AG04450 (cell line): ENCODE data around the gene LIPG. TPM values are rescaled to one million over a fixed set of nuclear protein-coding genes. Genes with fewer than 3 reads are reported as not detected.

Experiments
- CTCF ChIA-PET: fragments of 300-600, 350-600 bp; formaldehyde crosslinking; extraction: SDS; loops from one replicate; lab custom pipeline; 2022; ENCODE audit warnings: antibody characterized with exemption, inconsistent platforms; lab: Charles Lee
- POLR2A ChIA-PET: fragments of 350-600 bp; formaldehyde crosslinking; extraction: SDS; loops from one replicate; lab custom pipeline; 2021; ENCODE audit warnings: antibody characterized with exemption, inconsistent platforms; lab: Yijun Ruan, JAX
- DNase-seq: peaks from one replicate; pipeline ENCODE4 v3.0.0-alpha.2; 2011; ENCODE audit warnings: low read depth, low spot score
- H3K27ac ChIP-seq: one replicate; pipeline ENCODE4 v1.5.1; 2012; ENCODE audit warnings: low read depth, low read length, control low read depth
- H3K27me3 ChIP-seq: one replicate; pipeline ENCODE4 v1.6.0; 2012; ENCODE audit warnings: low read length; ENCODE audit not compliant: control insufficient read depth, insufficient read depth
- H3K4me3 ChIP-seq: 2 replicates; pipeline ENCODE4 v1.5.1; 2011; ENCODE audit warnings: mild to moderate bottlenecking, low read depth, low read length, control low read depth
- H3K9me3 ChIP-seq: 2 replicates; pipeline ENCODE4 v1.5.1; 2012; ENCODE audit warnings: low read length; ENCODE audit not compliant: control insufficient read depth, insufficient read depth
- CTCF ChIP-seq: IDR thresholded peaks from 2 replicates; pipeline ENCODE4 v1.5.1; 2011; ENCODE audit warnings: low read depth, low read length, control low read depth, inconsistent platforms
- polyA plus RNA-seq: library from polyadenylated mRNA; depleted of rRNA; stranded (reverse); fragments of >200 nt; gene quantifications from 2 replicates; pipeline ENCODE4 v1.2.3, GENCODE V29; 2011

LIPG gene
- polyA plus RNA-seq, 1 experiment, result 0.19 TPM

DNA sequence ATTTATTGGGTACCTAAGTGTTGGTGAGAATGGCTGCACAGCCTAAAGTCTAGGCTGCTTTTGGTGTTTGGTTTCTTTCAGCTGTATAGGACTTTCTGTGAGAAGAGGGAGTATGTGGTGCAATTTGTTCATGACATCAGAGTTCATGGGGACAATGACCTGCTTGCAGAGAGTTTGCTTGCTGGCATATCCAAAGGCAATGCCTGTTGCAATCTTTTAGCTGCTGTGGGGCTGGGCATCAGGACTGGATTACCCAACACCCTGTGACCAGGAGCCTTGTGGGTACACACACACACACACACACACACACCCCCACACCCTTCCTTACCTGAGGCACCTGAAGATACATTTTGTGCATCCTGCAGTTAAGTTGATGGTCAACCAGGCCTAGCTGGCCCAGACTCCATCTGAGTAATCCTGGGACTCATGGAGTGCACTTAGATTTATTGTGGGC lies 68.4 kb downstream of the LIPG start:
- Histone ChIP-seq H3K27me3 (peaks cover 53% of the 10 kb centered on the region), H3K4me3 (no peak overlapping the region), H3K9me3 (no peaks in the 10 kb centered on the region; the same call in 1 of the 2 replicates), H3K27ac (no peak overlapping the region)
- POLR2A ChIA-PET, result no interaction called here
- CTCF ChIA-PET, result interaction anchor here (0.9 kb wide), 1 partner anchor 73 kb away, joined by 3 read pairs; no protein-coding TSS in a partner anchor
- no peak for DNase-seq
- no peak for TF ChIP-seq CTCF

GRCh38 chr18:49631146-49631866 lies 69.4 kb downstream of the LIPG start:
- ChIA-PET CTCF (no interaction called here), POLR2A (no interaction called here)
- TF ChIP-seq CTCF, result no peak
- H3K9me3 ChIP-seq, result no peaks in the 10 kb centered on the region; the same call in 1 of the 2 replicates
- peaks cover 53% of the 10 kb centered on the region for H3K27me3 ChIP-seq
- H3K4me3 ChIP-seq, result no peak overlapping the region
- no peak for DNase-seq
- no peak overlapping the region for H3K27ac ChIP-seq

DNA sequence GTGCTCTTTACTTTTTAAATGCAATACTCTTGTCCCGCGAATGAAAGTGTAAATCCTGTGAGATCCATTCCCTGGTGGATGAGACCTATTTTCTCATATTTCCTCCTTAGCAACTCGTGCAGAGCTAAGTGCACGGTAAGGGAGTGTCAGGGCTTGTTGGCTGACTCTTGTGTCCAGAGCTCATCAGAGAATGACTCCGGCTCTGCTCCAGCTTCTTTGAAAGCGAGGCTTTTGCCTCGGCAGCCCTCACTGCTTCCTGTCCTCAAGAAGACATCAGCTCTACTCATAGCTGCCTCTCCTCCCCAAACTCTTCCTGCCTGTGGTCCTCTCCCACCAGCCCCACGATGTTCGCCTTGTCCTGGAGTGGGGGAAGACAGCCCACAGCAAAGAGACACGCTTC lies 70.7 kb downstream of the LIPG start:
- Histone ChIP-seq H3K27ac (no peak overlapping the region), H3K27me3 (peaks cover 51% of the 10 kb centered on the region), H3K4me3 (no peak overlapping the region), H3K9me3 (no peaks in the 10 kb centered on the region; the same call in 1 of the 2 replicates)
- no peak for TF ChIP-seq CTCF
- ChIA-PET CTCF (no interaction called here), POLR2A (no interaction called here)
- no peak for DNase-seq

- POLR2A ChIA-PET, result no interaction called here
- peaks cover 11% of the 10 kb centered on the region for H3K27me3 ChIP-seq
- no peak for DNase-seq
- H3K4me3 ChIP-seq, result no peak overlapping the region
- no peak overlapping the region for H3K27ac ChIP-seq
- H3K9me3 ChIP-seq, result no peaks in the 10 kb centered on the region
- CTCF ChIA-PET, result no interaction called here
- TF ChIP-seq CTCF, result no peak
These were observed 76.4 kb downstream of the LIPG start for GRCh38 chr18:49638209-49638785.

DNA sequence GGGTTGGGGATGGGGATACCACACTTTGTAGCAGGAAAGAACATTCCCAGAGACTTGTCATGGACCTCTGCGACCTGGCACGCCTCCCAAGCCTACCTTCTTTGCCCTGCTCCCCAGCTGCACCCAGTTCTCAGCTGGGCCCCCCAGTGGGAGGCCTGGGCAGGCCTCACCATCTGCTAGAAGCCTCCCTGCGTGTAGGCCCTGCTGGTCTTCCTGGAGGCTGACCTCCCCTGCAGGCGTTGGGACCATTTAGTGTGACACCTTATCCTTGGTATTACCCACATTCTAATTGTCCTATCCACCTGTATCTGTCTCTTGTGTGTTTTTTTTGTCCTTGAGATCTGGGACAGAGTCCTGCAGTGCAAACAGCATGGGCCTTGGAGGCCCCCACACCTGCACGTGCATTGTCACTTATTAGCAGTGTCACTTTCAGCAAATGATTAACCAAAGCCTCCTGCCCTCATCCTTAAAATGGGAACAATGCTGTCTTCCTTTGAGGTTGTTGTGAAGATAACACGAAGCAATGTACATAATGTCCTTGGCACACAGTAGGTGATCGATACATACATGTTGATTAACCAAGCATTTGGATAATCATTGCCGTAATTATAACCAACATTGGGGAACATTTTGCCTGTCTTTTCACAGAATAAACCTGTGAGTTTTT lies 77.2 kb downstream of the LIPG start:
- Histone ChIP-seq H3K4me3 (no peak overlapping the region), H3K9me3 (no peaks in the 10 kb centered on the region), H3K27ac (no peak overlapping the region), H3K27me3 (peaks cover 8% of the 10 kb centered on the region)
- ChIA-PET POLR2A (no interaction called here), CTCF (no interaction called here)
- no peak for DNase-seq
- no peak for TF ChIP-seq CTCF
